Natural killer cell (primary cell): ENCODE results near the gene SHC2. TPM values are rescaled to one million over a fixed set of nuclear protein-coding genes. Genes with fewer than 3 reads are reported as not detected.

Source experiments
- ATAC-seq, 3 donors: fragments of 150-1000 bp in 2 of 3; fragments of 200-7000 bp in 1 of 3; cut with Tn5 transposase; 1 replicate in 1 of 3; 2 replicates in 2 of 3; pipeline ENCODE4 v1.10.0; 2021; ENCODE audit warnings: mild to moderate bottlenecking in 2 of 3, moderate library complexity in 2 of 3
- DNase-seq, 2 donors: peaks; one replicate each; pipeline versions ENCODE4 v3.0.0 to v3.0.0-alpha.2; 2013 to 2021; ENCODE audit warnings: mixed read lengths in 1 of 2
- H3K27ac ChIP-seq: one replicate; pipeline ENCODE4 v1.5.1; 2013; ENCODE audit warnings: mild to moderate bottlenecking, low read length
- H3K27me3 ChIP-seq: one replicate; pipeline ENCODE4 v1.6.1; 2013; ENCODE audit warnings: low read length; ENCODE audit not compliant: control insufficient read depth, insufficient read depth
- H3K36me3 ChIP-seq: one replicate; pipeline ENCODE4 v1.6.1; 2013; ENCODE audit warnings: low read length; ENCODE audit not compliant: control insufficient read depth, insufficient read depth
- H3K4me1 ChIP-seq: one replicate; pipeline ENCODE4 v1.6.1; 2013; ENCODE audit warnings: low read length; ENCODE audit not compliant: control insufficient read depth, insufficient read depth
- H3K4me3 ChIP-seq: one replicate; pipeline ENCODE4 v1.5.1; 2013; ENCODE audit warnings: low read length
- H3K9me3 ChIP-seq: one replicate; pipeline ENCODE4 v1.6.1; 2013; ENCODE audit warnings: low read length; ENCODE audit not compliant: control insufficient read depth, insufficient read depth
- H3K27ac Mint-ChIP-seq, 2 donors: one replicate each; pipeline ENCODE4 v1.8.0; 2022; ENCODE audit warnings: mild to moderate bottlenecking in 2 of 2, mixed read lengths in 2 of 2, moderate library complexity in 1 of 2
- H3K27me3 Mint-ChIP-seq, 2 donors: one replicate each; pipeline ENCODE4 v1.8.0; 2022; ENCODE audit warnings: low read depth in 2 of 2, mixed read lengths in 2 of 2
- H3K36me3 Mint-ChIP-seq: one replicate; pipeline ENCODE4 v1.8.0; 2022; ENCODE audit warnings: mixed read lengths
- H3K4me1 Mint-ChIP-seq, 2 donors: one replicate each; pipeline ENCODE4 v1.8.0; 2022; ENCODE audit warnings: mixed read lengths in 2 of 2
- H3K4me3 Mint-ChIP-seq: one replicate; pipeline ENCODE4 v1.8.0; 2022; ENCODE audit warnings: mild to moderate bottlenecking, moderate library complexity, mixed read lengths
- H3K9me3 Mint-ChIP-seq, 2 donors: one replicate each; pipeline ENCODE4 v1.8.0; 2022; ENCODE audit warnings: mixed read lengths in 2 of 2
- WGBS: methylation state at CpG from one replicate; pipeline ENCODE4 v1.1.7; 2013; ENCODE audit warnings: missing lambda C conversion rate; ENCODE audit not compliant: insufficient coverage; 5-methylcytosine and 5-hydroxymethylcytosine counted together
- intact Hi-C: fragments of 100-400 bp; cut with micrococcal nuclease; formaldehyde crosslinking; loops from one replicate; pipeline ENCODE4 v1.14.2; 2022
- total RNA-seq, 4 donors: library from RNA; stranded (reverse); fragments of 120-200 nt in 1 of 4; gene quantifications; one replicate each; pipeline versions ENCODE4 v1.2.3 to v1.2.4, GENCODE V29; 2013 to 2022
- TF ChIP-seq, protein P1 (sequence below): fragments of 200-600 bp; IDR thresholded peaks from one replicate; pipeline ENCODE4 v1.8.0; 2022; ENCODE audit warnings: antibody characterized with exemption

The SHC2 gene
- total RNA-seq, 3 donors from 2014 or later (not counting 1 experiment from before 2014, with no cell fraction given) = 0.75 TPM; not detected in 2

DNA sequence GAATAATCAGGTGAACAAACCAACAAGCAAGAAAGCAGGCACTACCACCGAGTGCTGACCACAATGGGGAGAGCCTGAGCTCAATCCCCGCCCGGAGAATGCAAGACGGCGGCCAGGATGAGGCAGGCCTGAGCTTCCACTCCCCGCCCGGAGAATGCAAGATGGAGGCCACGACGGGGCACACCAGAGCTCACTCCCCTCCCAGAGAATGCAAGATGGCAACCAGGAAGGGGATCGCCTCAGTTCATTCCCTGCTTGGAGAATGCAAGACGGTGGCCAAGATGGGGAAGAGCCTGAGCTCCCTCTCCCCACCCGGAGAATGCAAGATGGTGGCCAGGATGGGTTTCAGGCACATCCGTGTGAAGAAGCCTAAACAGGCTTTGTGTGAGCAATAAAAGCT lies 91.6 kb downstream of the SHC2 start:
- H3K36me3 ChIP-seq = no peaks in the 10 kb centered on the region
- H3K27me3 ChIP-seq = no peaks in the 10 kb centered on the region
- DNase-seq = no peak
- Mint-ChIP-seq H3K27me3 (peaks cover 13 to 19% of the 10 kb centered on the region in 2 donors), H3K4me3 (no peak overlapping the region), H3K4me1 (no peaks in the 10 kb centered on the region), H3K9me3 (no peaks in the 10 kb centered on the region), H3K36me3 (no peaks in the 10 kb centered on the region), H3K27ac (no peak overlapping the region)
- 90% methylated on average over 13 of the region's 13 CpGs for WGBS
- H3K4me3 ChIP-seq = no peak overlapping the region
- TF ChIP-seq, protein P1, sequence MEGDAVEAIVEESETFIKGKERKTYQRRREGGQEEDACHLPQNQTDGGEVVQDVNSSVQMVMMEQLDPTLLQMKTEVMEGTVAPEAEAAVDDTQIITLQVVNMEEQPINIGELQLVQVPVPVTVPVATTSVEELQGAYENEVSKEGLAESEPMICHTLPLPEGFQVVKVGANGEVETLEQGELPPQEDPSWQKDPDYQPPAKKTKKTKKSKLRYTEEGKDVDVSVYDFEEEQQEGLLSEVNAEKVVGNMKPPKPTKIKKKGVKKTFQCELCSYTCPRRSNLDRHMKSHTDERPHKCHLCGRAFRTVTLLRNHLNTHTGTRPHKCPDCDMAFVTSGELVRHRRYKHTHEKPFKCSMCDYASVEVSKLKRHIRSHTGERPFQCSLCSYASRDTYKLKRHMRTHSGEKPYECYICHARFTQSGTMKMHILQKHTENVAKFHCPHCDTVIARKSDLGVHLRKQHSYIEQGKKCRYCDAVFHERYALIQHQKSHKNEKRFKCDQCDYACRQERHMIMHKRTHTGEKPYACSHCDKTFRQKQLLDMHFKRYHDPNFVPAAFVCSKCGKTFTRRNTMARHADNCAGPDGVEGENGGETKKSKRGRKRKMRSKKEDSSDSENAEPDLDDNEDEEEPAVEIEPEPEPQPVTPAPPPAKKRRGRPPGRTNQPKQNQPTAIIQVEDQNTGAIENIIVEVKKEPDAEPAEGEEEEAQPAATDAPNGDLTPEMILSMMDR = no peak
- H3K9me3 ChIP-seq = no peaks in the 10 kb centered on the region
- no peak for ATAC-seq
- no peaks in the 10 kb centered on the region for H3K4me1 ChIP-seq
- H3K27ac ChIP-seq = no peak overlapping the region
- intact Hi-C loops = no loop called here

DNA sequence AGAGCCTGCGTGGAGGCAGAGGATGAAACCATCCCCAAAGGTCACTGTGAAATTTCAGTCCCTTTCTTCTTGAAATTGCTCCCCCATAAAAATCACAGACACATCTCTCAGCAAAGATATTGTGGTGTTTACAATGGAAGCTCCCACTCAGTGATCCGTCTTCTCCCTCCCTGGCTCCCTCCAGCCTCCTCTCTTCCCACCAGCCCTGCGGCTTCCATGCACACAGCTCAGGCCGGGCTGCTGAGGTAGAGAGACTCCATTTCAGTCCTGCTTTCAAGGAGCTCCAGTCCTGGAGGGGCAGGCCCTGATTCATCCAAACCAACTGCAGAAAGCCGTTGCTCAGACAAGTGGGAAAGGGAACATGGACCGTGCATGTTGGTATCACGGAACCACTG lies 92.2 kb downstream of the SHC2 start:
- no peak for ATAC-seq
- WGBS = 78% methylated on average over 7 of the region's 7 CpGs
- peak in 1 of 2 donors; percentile 0 for DNase-seq
- Histone ChIP-seq H3K27ac (no peak overlapping the region), H3K4me1 (no peaks in the 10 kb centered on the region), H3K36me3 (no peaks in the 10 kb centered on the region), H3K27me3 (no peaks in the 10 kb centered on the region), H3K4me3 (no peak overlapping the region), H3K9me3 (no peaks in the 10 kb centered on the region)
- Mint-ChIP-seq H3K27ac (no peak overlapping the region), H3K4me1 (no peaks in the 10 kb centered on the region), H3K27me3 (peaks cover 13 to 19% of the 10 kb centered on the region in 2 donors), H3K4me3 (no peak overlapping the region), H3K9me3 (no peaks in the 10 kb centered on the region), H3K36me3 (no peaks in the 10 kb centered on the region)
- intact Hi-C loops = no loop called here
- TF ChIP-seq, protein P1 = no peak

DNA sequence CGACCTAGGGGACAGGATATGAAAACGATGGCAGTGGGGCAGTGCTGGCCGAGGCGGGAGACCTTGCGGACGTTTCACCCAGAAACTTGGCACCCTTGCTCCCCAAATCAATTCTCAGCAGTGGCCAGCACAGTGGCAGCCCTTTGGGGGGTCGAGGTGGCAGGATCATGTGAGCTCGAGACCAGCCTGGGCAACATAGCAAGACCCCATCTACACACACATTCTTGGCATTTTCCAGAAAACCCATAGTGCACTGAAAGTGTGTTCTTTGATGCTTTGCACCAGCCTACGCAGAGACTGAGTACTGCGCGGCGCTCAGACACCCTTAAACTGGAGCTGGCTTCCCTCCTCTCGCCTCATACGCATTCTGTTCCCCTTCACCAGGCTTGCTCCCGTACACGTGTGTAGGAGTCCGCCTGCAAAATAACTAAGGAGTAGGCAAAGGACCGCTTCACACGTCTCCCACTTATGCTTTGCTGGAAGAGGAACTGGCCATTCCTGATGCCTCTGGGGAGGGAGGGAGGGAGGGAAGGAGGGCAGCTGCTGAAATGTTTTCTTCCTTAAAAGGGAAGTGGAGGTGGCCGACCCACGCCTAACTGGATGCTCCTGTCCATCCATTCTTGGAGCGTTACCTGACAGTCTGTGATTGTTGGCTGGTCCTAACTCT lies 92.7 kb downstream of the SHC2 start:
- ATAC-seq (no peak), DNase-seq (peak in 1 of 2 donors; percentile 6)
- Mint-ChIP-seq H3K9me3 (no peaks in the 10 kb centered on the region), H3K27me3 (peaks cover 13 to 19% of the 10 kb centered on the region in 2 donors), H3K27ac (no peak overlapping the region), H3K36me3 (no peaks in the 10 kb centered on the region), H3K4me3 (no peak overlapping the region), H3K4me1 (no peaks in the 10 kb centered on the region)
- WGBS = 70% methylated on average over 22 of the region's 22 CpGs
- H3K27me3 ChIP-seq = no peaks in the 10 kb centered on the region
- no peaks in the 10 kb centered on the region for H3K36me3 ChIP-seq
- H3K4me1 ChIP-seq = no peaks in the 10 kb centered on the region
- no peaks in the 10 kb centered on the region for H3K9me3 ChIP-seq
- TF ChIP-seq, protein P1 = no peak
- no peak overlapping the region for H3K4me3 ChIP-seq
- intact Hi-C loops = no loop called here
- H3K27ac ChIP-seq = no peak overlapping the region

DNA sequence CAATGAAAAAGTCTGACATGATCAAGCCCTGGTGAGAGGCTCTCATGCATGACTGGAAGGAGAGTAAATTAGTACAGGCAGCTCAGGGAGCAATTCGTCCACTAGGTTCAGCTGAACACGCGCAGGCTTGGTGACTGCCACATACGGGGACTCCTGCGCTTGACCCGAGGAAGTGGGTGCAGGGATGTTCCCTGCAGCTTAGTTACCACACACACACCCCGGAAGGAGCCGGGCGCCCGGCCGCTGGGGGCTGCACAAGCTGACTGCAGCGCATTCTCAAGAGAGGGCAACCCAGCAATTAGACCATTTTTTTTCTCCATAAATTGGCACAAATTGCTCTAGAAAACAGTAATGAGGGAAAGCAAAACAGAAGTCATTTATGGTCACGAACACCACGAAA lies 93.3 kb downstream of the SHC2 start:
- peaks cover 13 to 18% of the 10 kb centered on the region in 2 donors for H3K27me3 Mint-ChIP-seq
- H3K27ac ChIP-seq = no peak overlapping the region
- TF ChIP-seq, protein P1 = no peak
- no peaks in the 10 kb centered on the region for H3K9me3 ChIP-seq
- no peaks in the 10 kb centered on the region for H3K27me3 ChIP-seq
- H3K4me3 Mint-ChIP-seq = no peak overlapping the region
- H3K4me3 ChIP-seq = no peak overlapping the region
- intact Hi-C loops = no loop called here
- no peak for ATAC-seq
- WGBS = 87% methylated on average over 14 of the region's 14 CpGs
- no peaks in the 10 kb centered on the region for H3K9me3 Mint-ChIP-seq
- no peaks in the 10 kb centered on the region for H3K36me3 ChIP-seq
- no peaks in the 10 kb centered on the region for H3K36me3 Mint-ChIP-seq
- H3K4me1 Mint-ChIP-seq = no peaks in the 10 kb centered on the region
- H3K27ac Mint-ChIP-seq = no peak overlapping the region
- DNase-seq = peak in 1 of 2 donors; percentile 1
- H3K4me1 ChIP-seq = no peaks in the 10 kb centered on the region
